Cardiac septum (tissue), 1 donor: ENCODE data around the gene NUDT22. TPM values are rescaled to one million over a fixed set of nuclear protein-coding genes. Genes with fewer than 3 reads are reported as not detected.
A peak's percentile ranks its signal among the peaks of the same experiment; 100 is the strongest.

ENCODE experiments used
- DNase-seq: peaks from one replicate; pipeline ENCODE4 v3.0.0-alpha.2; 2020; ENCODE audit warnings: low spot score
- intact Hi-C: fragments of 100-400 bp; cut with DNase I; formaldehyde crosslinking; loops from one replicate; pipeline ENCODE4 v1.14.0; 2022
- total RNA-seq: library from RNA; stranded (reverse); fragmentation: NEBNext Ultra II Directional; extraction: Animal tissue kit (Norgen Biotek cat#: 25700); gene quantifications from one replicate; pipeline ENCODE4 v1.2.1, GENCODE V29; 2021
- donor health status: DM: no; HTN: no; CAD: no.

The NUDT22 gene
- total RNA-seq, 1 donor from 2014 or later, result 75.0 TPM

DNA sequence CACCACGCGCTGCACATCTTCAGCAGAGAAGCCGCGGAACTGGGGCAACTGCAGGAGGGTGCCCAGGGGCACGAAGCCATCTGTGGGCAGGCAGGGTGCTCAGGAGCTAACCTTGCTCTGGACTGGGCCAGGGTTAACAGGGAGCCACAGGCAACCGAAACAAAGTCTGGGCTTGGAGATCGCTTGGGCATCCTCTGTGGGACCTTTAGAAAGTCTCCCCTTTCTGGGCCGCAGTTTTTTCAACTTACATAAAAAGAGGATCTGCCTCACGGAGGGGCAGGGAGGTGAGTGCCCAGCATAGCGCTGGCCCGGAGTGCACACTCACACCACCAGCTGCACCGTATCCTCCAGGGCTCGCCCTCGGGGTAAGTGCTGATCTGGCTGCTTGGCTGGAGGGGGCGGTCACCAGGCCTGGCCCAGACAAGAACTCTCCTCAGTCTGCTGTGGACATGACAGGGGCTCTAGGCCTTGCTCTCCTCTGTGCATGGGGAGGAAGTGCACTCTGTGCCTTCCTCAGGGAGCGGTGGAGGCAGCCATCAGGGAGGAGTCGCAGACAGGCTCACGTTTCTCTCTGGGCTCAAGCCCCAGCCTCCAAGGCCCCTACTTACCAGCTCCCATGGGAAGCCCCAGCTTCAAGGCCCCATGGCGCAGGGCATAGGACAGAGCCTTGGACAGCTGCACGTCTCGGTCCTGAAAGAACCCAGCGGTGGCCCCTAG lies 1.0 kb upstream of the NUDT22 start:
- DNase-seq, result no peak
- intact Hi-C loops, result no loop called here

DNA sequence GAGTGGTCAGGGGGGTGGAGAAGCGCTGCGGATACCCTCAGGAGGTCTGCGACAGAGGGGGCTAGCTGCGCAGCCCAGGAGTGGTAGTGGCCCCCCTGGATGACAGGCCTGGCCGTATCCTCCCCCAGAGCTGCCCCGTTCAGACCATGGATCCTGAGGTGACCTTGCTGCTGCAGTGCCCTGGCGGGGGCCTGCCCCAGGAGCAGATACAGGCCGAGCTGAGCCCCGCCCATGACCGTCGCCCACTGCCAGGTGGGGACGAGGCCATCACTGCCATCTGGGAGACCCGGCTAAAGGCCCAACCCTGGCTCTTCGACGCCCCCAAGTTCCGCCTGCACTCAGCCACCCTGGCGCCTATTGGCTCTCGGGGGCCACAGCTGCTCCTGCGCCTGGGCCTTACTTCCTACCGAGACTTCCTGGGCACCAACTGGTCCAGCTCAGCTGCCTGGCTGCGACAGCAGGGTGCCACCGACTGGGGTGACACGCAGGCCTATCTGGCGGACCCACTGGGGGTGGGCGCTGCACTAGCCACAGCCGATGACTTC lies 505 bp downstream of the NUDT22 start:
- intact Hi-C loops, result loop anchor here (1.0 kb wide), 1 partner anchor 43 kb away; no protein-coding TSS in a partner anchor
- DNase-seq, result peak; percentile 84

- intact Hi-C loops, result no loop called here
- no peak for DNase-seq
Measured at GRCh38 chr11:64227405-64227956, 1.4 kb downstream of the NUDT22 start.

- intact Hi-C loops, result no loop called here
- DNase-seq, result no peak
Measured at GRCh38 chr11:64229090-64229743, 3.1 kb downstream of the NUDT22 start.

DNA sequence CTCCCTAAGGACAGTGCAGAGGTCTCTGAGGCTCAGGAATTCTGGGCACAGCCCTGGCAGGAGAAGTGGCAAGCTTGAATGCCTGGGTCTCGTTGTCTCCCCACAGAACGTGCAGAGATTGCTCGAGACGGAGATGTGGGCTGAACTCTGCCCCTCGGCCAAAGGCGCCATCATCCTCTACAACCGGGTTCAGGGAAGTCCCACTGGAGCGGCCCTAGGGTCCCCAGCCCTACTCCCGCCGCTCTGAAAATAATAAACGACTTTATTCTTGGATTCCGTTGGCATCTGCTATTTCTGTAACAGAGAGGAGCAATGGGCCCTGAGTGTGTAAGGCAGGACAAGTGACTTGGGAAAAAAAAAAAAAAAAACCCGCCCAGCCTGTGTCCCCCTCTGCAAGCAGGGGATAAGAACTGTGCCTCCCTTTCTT lies 3.7 kb downstream of the NUDT22 start:
- no peak for DNase-seq
- intact Hi-C loops, result loop anchor here (5.0 kb wide), 1 partner anchor 42 kb away; the partner anchor contains the start of gene STIP1

- intact Hi-C loops, result loop anchor here (5.0 kb wide), 1 partner anchor 43 kb away; the partner anchor contains the start of gene STIP1
- peak; percentile 98 for DNase-seq
Measured at GRCh38 chr11:64230171-64230984, 4.3 kb downstream of the NUDT22 start, which contains the start of gene DNAJC4. TSS of gene DNAJC4 (plus strand) at chr11:64230548. CDS start at chr11:64230855, 307 bp downstream.

GRCh38 chr11:64230985-64231365 lies 4.9 kb downstream of the NUDT22 start:
- no peak for DNase-seq

DNA sequence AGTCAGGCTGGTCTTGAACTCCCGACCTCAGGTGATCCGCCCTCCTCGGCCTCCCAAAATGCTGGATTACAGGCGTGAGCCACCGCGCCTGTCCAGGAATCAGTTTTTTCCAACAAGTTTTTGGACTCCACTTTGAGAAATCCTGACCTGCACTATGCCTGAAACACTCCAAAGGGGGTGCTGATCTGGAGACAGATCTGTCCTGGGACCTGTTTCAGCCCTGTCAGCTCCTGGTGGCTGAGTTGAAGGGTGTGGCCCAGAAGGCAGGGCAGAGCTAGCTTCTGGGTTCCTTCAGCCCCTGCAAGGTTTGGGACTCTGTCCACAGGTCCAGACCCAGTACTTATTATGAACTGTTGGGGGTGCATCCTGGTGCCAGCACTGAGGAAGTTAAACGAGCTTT lies 5.5 kb downstream of the NUDT22 start:
- DNase-seq, result no peak
- intact Hi-C loops, result loop anchor here (5.0 kb wide), 1 partner anchor 44 kb away; the partner anchor contains the start of gene STIP1

More at GRCh38 chr11:64230985-64231365, 4.9 kb downstream of the NUDT22 start:
- intact Hi-C loops, result loop anchor here (5.0 kb wide), 1 partner anchor 44 kb away; the partner anchor contains the start of gene STIP1

DNA sequence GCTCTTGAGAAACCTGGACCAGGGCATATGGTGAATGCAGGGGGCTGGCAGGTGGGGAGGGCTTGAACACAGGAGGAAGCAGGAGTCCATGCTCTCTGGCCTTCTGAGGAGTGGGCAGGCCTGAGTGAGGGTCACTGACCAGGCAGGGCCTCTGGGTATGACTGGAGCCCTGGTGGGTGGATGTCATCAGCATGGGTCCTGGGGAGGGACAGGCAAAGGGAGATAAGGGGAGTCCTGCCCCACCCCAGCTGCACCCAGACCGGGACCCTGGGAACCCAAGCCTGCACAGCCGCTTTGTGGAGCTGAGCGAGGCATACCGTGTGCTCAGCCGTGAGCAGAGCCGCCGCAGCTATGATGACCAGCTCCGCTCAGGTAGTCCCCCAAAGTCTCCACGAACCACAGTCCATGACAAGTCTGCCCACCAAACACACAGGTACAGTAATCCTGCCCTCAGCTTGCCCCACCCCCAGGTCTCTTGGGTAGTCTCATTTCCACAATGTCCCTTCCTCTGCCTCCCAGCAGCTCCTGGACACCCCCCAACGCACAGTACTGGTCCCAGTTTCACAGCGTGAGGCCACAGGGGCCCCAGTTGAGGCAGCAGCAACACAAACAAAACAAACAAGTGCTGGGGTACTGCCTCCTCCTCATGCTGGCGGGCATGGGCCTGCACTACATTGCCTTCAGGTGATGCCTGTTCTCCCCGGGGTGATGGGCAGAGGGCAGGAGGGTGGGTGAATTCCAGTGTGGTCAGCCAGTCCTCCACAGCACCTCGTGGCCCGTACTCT lies 6.3 kb downstream of the NUDT22 start:
- DNase-seq, result no peak
- intact Hi-C loops, result loop anchor here (5.0 kb wide), 1 partner anchor 45 kb away; the partner anchor contains the start of gene STIP1

DNA sequence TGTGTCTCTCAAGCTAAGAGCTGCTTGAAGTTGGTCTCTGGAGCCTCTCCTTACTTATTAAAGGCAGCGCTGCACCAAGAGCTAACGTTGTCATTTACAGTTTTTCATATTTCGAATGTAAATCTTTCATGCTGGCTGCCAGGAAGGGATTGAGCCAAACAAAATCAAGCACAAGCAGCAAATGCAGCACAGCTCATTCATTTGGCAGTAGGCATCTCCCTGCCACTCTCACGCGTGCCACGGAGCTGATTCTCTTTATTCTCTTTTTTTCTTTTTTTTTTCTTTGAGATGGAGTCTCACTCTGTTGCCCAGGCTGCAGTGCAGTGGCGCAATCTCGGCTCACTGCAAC lies 6.9 kb downstream of the NUDT22 start:
- no peak for DNase-seq
- intact Hi-C loops, result loop anchor here (5.0 kb wide), 1 partner anchor 46 kb away; the partner anchor contains the start of gene STIP1

DNA sequence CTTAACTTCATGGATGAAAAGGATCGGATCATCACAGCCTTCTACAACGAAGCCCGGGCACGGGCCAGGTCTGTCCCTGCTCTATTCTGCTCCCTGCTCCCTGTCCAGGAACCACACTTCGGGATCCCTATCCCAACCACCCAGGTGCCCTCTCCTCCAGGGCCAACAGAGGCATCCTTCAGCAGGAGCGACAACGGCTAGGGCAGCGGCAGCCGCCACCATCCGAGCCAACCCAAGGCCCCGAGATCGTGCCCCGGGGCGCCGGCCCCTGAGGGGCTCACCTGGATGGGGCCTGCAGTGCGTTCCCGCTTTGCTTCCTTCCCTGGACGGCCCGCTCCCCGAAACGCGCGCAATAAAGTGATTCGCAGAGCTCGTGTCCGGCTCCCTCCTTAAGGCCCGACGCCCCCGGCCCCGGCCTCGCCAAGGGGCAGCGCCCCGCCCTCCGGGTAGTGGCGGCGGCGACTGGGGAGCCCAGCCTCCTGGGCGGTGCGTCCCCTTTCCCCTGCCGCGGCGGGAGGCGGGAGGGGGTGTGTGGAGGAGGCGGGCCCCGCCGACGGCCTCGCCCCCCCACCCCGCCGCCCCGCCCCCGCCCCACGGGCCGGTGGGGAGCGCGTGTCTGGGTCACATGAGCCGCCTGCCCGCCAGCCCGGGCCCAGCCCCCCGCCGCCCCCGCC lies 8.0 kb downstream of the NUDT22 start, which contains the start of gene VEGFB:
Gene VEGFB (plus strand): TSS at position 672 of the 674 bp plus-strand sequence. CDS start 250 bp downstream, outside the sequence.
- intact Hi-C loops, result loop anchor here (5.0 kb wide), 1 partner anchor 47 kb away; the partner anchor contains the start of gene STIP1
- DNase-seq, result peak; percentile 88

DNA sequence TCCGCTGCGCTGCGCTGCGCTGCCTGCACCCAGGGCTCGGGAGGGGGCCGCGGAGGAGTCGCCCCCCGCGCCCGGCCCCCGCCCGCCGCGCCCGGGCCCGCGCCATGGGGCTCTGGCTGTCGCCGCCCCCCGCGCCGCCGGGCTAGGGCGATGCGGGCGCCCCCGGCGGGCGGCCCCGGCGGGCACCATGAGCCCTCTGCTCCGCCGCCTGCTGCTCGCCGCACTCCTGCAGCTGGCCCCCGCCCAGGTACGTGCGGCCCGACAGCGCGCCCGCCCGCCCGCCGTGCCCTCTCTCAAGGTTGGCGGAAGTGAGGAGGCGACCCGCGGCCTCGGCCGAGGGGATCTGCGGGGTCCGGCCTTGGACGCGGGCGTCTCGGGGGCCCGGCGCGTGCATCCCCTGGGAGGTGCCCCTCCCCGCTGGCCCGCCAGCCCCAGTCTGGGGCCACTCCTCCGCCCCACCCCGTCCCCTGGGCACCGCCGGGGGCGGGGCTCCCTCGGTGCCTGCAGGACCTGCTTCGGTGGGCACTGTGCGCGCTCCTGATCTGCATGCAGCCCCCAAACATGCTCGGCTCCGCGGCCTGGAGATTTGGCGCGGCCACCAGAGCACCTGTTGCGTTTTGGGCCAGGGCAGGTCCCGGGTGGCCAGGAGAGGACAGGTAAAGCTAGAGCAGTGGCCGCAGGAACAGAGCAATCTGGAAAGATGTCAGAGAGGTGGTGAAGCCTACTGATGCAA lies 8.7 kb downstream of the NUDT22 start:
- intact Hi-C loops, result loop anchor here (5.0 kb wide), 1 partner anchor 48 kb away; the partner anchor contains the start of gene STIP1
- no peak for DNase-seq

GRCh38 chr11:64235437-64236161 lies 9.5 kb downstream of the NUDT22 start:
- DNase-seq, result no peak
- intact Hi-C loops, result no loop called here

DNA sequence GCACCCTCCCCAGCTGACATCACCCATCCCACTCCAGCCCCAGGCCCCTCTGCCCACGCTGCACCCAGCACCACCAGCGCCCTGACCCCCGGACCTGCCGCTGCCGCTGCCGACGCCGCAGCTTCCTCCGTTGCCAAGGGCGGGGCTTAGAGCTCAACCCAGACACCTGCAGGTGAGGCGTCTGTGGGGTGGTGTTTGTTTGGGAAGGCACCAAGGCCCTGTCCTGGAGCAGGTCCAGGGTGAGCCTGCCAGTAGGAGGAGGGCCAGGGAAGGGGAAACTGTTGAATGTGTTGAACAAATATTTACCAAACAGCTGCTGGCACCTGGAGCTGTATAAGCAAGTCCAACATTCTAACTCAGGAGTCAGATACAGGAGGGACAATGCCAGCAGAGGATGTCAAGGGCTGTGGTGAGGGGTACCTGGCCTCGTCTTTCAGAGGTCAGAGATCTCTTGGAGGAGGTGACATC lies 11.4 kb downstream of the NUDT22 start:
- DNase-seq, result no peak

GRCh38 chr11:64238076-64238475 lies 12.0 kb downstream of the NUDT22 start:
- no peak for DNase-seq
- intact Hi-C loops, result no loop called here

More for the DNA sequence above, 11.4 kb downstream of the NUDT22 start:
- intact Hi-C loops, result no loop called here

- no peak for DNase-seq
- intact Hi-C loops, result no loop called here
Measured at GRCh38 chr11:64238999-64239398, 12.9 kb downstream of the NUDT22 start.
